DMS 273 (cell line): ENCODE measurements around the gene GALP.
A peak's percentile ranks its signal among the peaks of the same experiment; 100 is the strongest.
"Not testable (repeated sequence)": the region's sequence is repeated elsewhere in the genome, so short reads cannot be mapped to it uniquely, and the experiment has no call there.

ENCODE experiments used
- DNase-seq: peaks from one replicate; lab custom pipeline; 2025; ENCODE audit not compliant: unreplicated experiment; lab: John Stamatoyannopoulos, UW

Gene GALP

GRCh38 chr19:56147307-56147706 lies 28.5 kb upstream of the GALP start:
- no peak for DNase-seq

GRCh38 chr19:56148096-56148495 lies 27.7 kb upstream of the GALP start:
- DNase-seq: no peak

- not testable (repeated sequence) for DNase-seq
Observed at GRCh38 chr19:56148955-56149655, 26.7 kb upstream of the GALP start.

GRCh38 chr19:56149656-56150038 lies 26.2 kb upstream of the GALP start:
- DNase-seq: no peak

- DNase-seq: no peak
Observed at GRCh38 chr19:56150358-56150757, 25.4 kb upstream of the GALP start.

- DNase-seq: no peak
Observed at GRCh38 chr19:56152644-56153043, 23.2 kb upstream of the GALP start.

GRCh38 chr19:56153507-56153906 lies 22.3 kb upstream of the GALP start:
- no peak for DNase-seq

- DNase-seq: peak; percentile 29
Observed at GRCh38 chr19:56155124-56155687, 20.6 kb upstream of the GALP start.

GRCh38 chr19:56156768-56157167 lies 19.0 kb upstream of the GALP start:
- no peak for DNase-seq

- no peak for DNase-seq
Observed at GRCh38 chr19:56158170-56158757, 17.5 kb upstream of the GALP start.

GRCh38 chr19:56159009-56159559 lies 16.7 kb upstream of the GALP start:
- no peak for DNase-seq

GRCh38 chr19:56159622-56160271 lies 16.1 kb upstream of the GALP start:
- DNase-seq: no peak

GRCh38 chr19:56161534-56161933 lies 14.3 kb upstream of the GALP start:
- DNase-seq: no peak

- no peak for DNase-seq
Observed at GRCh38 chr19:56162258-56162657, 13.6 kb upstream of the GALP start.

GRCh38 chr19:56163097-56163496 lies 12.7 kb upstream of the GALP start:
- DNase-seq: no peak

- DNase-seq: no peak
Observed at GRCh38 chr19:56167064-56167578, 8.7 kb upstream of the GALP start.

- no peak for DNase-seq
Observed at GRCh38 chr19:56170261-56170660, 5.5 kb upstream of the GALP start.

- no peak for DNase-seq
Observed at GRCh38 chr19:56174086-56174485, 1.7 kb upstream of the GALP start.

GRCh38 chr19:56174550-56174949 lies 1.3 kb upstream of the GALP start:
- DNase-seq: peak; percentile 22

- not testable (repeated sequence) for DNase-seq
Observed at GRCh38 chr19:56176310-56176709, 502 bp downstream of the GALP start.

GRCh38 chr19:56176881-56177280 lies 1.1 kb downstream of the GALP start:
- no peak for DNase-seq
